Keratinocyte (primary cell): Measurements from ENCODE around the gene SLITRK3. TPM values are rescaled to one million over a fixed set of nuclear protein-coding genes. Genes with fewer than 3 reads are reported as not detected.

Source experiments
- DNase-seq: peaks from one replicate; pipeline ENCODE4 v3.0.0-alpha.2; 2011; ENCODE audit warnings: low read depth, missing footprints, low spot score
- FAIRE-seq: peaks from 2 replicates; lab custom pipeline; 2011; peaks lifted over from hg19 to GRCh38; lab: Jason Lieb, UNC
- H2AFZ ChIP-seq: 2 replicates; pipeline ENCODE4 v1.6.0; 2012; ENCODE audit warnings: low read length, control low read depth, inconsistent platforms; ENCODE audit not compliant: control insufficient read depth
- H3K27ac ChIP-seq: 2 replicates; pipeline ENCODE4 v1.5.1; 2011; ENCODE audit warnings: low read length; ENCODE audit not compliant: control insufficient read depth, insufficient read depth
- H3K27me3 ChIP-seq: 3 replicates; pipeline ENCODE4 v1.6.0; 2011; ENCODE audit warnings: low read length; ENCODE audit not compliant: control insufficient read depth, insufficient read depth; ENCODE audit errors: extremely low read depth
- H3K36me3 ChIP-seq, 2 experiments: 2 replicates in 1 of 2; 3 replicates in 1 of 2; pipeline ENCODE4 v1.5.1; 2011; ENCODE audit warnings: low read length in 2 of 2, mild to moderate bottlenecking in 1 of 2; ENCODE audit not compliant: control insufficient read depth in 2 of 2, insufficient read depth in 2 of 2; ENCODE audit errors: extremely low read depth in 1 of 2
- H3K4me1 ChIP-seq: 3 replicates; pipeline ENCODE4 v1.5.1; 2011; ENCODE audit warnings: low read length; ENCODE audit not compliant: control insufficient read depth, insufficient read depth; ENCODE audit errors: extremely low read depth
- H3K4me2 ChIP-seq: 3 replicates; pipeline ENCODE4 v1.6.0; 2011; ENCODE audit warnings: low read depth, low read length; ENCODE audit not compliant: control insufficient read depth, insufficient read depth; ENCODE audit errors: extremely low read depth
- H3K4me3 ChIP-seq, 3 experiments: fragments of 200-600 bp in 1 of 3; sonication (generic) in 1 of 3; 2 replicates in 2 of 3; 3 replicates in 1 of 3; pipeline ENCODE4 v1.5.1; 2011 to 2016; ENCODE audit warnings: low read length in 3 of 3, mild to moderate bottlenecking in 3 of 3, control low read depth in 2 of 3, inconsistent platforms in 1 of 3, low read depth in 1 of 3, mixed read lengths in 1 of 3, mixed run types in 1 of 3, moderate library complexity in 1 of 3; ENCODE audit not compliant: control insufficient read depth in 2 of 3, insufficient read depth in 2 of 3; ENCODE audit errors: extremely low read depth in 1 of 3
- H3K79me2 ChIP-seq: 2 replicates; pipeline ENCODE4 v1.6.0; 2012; ENCODE audit warnings: low read length; ENCODE audit not compliant: control insufficient read depth, insufficient read depth
- H3K9ac ChIP-seq: 3 replicates; pipeline ENCODE4 v1.6.0; 2011; ENCODE audit warnings: low read length; ENCODE audit not compliant: control insufficient read depth, insufficient read depth; ENCODE audit errors: extremely low read depth
- H3K9me1 ChIP-seq: 3 replicates; pipeline ENCODE4 v1.6.0; 2011; ENCODE audit warnings: low read length; ENCODE audit not compliant: control insufficient read depth, insufficient read depth; ENCODE audit errors: extremely low read depth
- H3K9me3 ChIP-seq: 2 replicates; pipeline ENCODE4 v1.5.1; 2012; ENCODE audit warnings: low read depth, low read length; ENCODE audit not compliant: control insufficient read depth
- H4K20me1 ChIP-seq: 3 replicates; pipeline ENCODE4 v1.6.0; 2011; ENCODE audit warnings: low read length; ENCODE audit not compliant: control insufficient read depth, insufficient read depth; ENCODE audit errors: extremely low read depth
- EZH2 ChIP-seq: IDR thresholded peaks from one replicate; pipeline ENCODE4 v1.6.1; 2012; ENCODE audit warnings: inconsistent platforms, mild to moderate bottlenecking, low read length, moderate library complexity
- dilution Hi-C: fragments of 300-500 bp; cut with MboI; formaldehyde crosslinking; loops from one replicate; pipeline ENCODE4 v1.7.0; 2020; ENCODE audit warnings: low sequenced_read_pairs; ENCODE audit not compliant: extremely low pct_ligation_motif_present
- polyA plus RNA-seq, 5 experiments: library from polyadenylated mRNA; depleted of rRNA in 3 of 5; stranded (reverse) in 3 of 5; stranded (forward) in 1 of 5; unstranded in 1 of 5; fragments of >200 nt; gene quantifications; 1 replicate in 1 of 5; 2 replicates in 3 of 5; 3 replicates in 1 of 5; pipeline versions ENCODE4 v1.2.1 to v1.2.3, GENCODE V29; 2011 to 2012; ENCODE audit warnings: missing spikeins in 2 of 5, low read depth in 1 of 5, low replicate concordance in 1 of 5
- TF ChIP-seq, protein P1 (sequence below), 3 experiments: IDR thresholded peaks in 1 of 3; conservative IDR thresholded peaks in 1 of 3; optimal IDR thresholded peaks in 1 of 3; 2 replicates in 2 of 3; 3 replicates in 1 of 3; pipeline versions ENCODE3 to v1.5.1; 2011; ENCODE audit warnings: low read length in 3 of 3, mild to moderate bottlenecking in 3 of 3, moderate library complexity in 2 of 3, control low read depth in 1 of 3, inconsistent platforms in 1 of 3; ENCODE audit not compliant: insufficient read depth in 2 of 3; ENCODE audit errors: extremely low read depth in 1 of 3

The SLITRK3 gene
- polyA plus RNA-seq, 1 donor (not counting 4 experiments of a cell fraction or from before 2014, with no cell fraction given): not detected

- Histone ChIP-seq H3K9ac (no peak overlapping the region), H3K4me2 (no peak overlapping the region), H3K9me3 (no peaks in the 10 kb centered on the region), H3K9me1 (no peaks in the 10 kb centered on the region), H4K20me1 (no peaks in the 10 kb centered on the region), H3K27me3 (no peaks in the 10 kb centered on the region), H3K4me3 (no peak overlapping the region), H2AFZ (no peak overlapping the region), H3K36me3 (no peaks in the 10 kb centered on the region), H3K27ac (no peak overlapping the region), H3K79me2 (no peaks in the 10 kb centered on the region), H3K4me1 (no peaks in the 10 kb centered on the region)
- TF ChIP-seq, protein P1, sequence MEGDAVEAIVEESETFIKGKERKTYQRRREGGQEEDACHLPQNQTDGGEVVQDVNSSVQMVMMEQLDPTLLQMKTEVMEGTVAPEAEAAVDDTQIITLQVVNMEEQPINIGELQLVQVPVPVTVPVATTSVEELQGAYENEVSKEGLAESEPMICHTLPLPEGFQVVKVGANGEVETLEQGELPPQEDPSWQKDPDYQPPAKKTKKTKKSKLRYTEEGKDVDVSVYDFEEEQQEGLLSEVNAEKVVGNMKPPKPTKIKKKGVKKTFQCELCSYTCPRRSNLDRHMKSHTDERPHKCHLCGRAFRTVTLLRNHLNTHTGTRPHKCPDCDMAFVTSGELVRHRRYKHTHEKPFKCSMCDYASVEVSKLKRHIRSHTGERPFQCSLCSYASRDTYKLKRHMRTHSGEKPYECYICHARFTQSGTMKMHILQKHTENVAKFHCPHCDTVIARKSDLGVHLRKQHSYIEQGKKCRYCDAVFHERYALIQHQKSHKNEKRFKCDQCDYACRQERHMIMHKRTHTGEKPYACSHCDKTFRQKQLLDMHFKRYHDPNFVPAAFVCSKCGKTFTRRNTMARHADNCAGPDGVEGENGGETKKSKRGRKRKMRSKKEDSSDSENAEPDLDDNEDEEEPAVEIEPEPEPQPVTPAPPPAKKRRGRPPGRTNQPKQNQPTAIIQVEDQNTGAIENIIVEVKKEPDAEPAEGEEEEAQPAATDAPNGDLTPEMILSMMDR (optimal IDR thresholded peaks at IDR 0.05 in 1 of 3, IDR thresholded peaks at IDR 0.05 in 1 of 3, conservative IDR thresholded peaks at IDR 0.05 in 1 of 3; ENCODE audit: extremely low read depth in 1 of 3, insufficient read depth in 2 of 3, low read length in 3 of 3): no peak
- no peak for TF ChIP-seq EZH2
- FAIRE-seq (no peak), DNase-seq (no peak)
- dilution Hi-C loops: no loop called here
These were observed 21.6 kb upstream of the SLITRK3 start for GRCh38 chr3:165217739-165218138.

DNA sequence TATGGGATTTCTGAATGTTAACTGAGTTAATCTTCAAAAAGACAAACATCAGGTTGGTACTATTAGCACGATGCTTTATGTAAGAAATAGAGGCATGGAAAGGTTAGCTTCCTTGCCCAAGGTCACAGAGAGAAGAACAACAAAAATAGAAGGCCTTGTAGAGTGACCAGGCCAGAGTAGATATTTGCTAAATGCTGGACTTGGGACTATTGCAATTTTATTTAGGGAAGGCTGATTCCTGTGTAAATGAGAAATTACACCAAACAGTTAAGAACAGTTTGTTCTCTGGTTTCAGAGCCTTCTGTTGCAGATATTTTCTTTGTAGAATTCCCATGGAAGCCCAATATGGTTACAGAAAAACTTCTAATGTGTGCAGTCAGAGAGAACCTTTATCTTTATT is 16.4 kb upstream of the SLITRK3 start:
- DNase-seq (no peak), FAIRE-seq (no peak)
- H2AFZ ChIP-seq: no peak overlapping the region
- H3K4me3 ChIP-seq: no peak overlapping the region
- H4K20me1 ChIP-seq: no peaks in the 10 kb centered on the region
- H3K27ac ChIP-seq: no peak overlapping the region
- no peaks in the 10 kb centered on the region for H3K36me3 ChIP-seq
- H3K4me2 ChIP-seq: no peak overlapping the region
- H3K9ac ChIP-seq: no peak overlapping the region
- no peaks in the 10 kb centered on the region for H3K9me1 ChIP-seq
- no peaks in the 10 kb centered on the region for H3K4me1 ChIP-seq
- no peaks in the 10 kb centered on the region for H3K9me3 ChIP-seq
- TF ChIP-seq EZH2: no peak
- TF ChIP-seq, protein P1 (optimal IDR thresholded peaks at IDR 0.05 in 1 of 3, IDR thresholded peaks at IDR 0.05 in 1 of 3, conservative IDR thresholded peaks at IDR 0.05 in 1 of 3; ENCODE audit: extremely low read depth in 1 of 3, insufficient read depth in 2 of 3, low read length in 3 of 3): no peak
- no peaks in the 10 kb centered on the region for H3K27me3 ChIP-seq
- dilution Hi-C loops: no loop called here
- H3K79me2 ChIP-seq: no peaks in the 10 kb centered on the region
